T-cell (primary cell): ENCODE data around the gene LOXL4. TPM values are rescaled to one million over a fixed set of nuclear protein-coding genes. Genes with fewer than 3 reads are reported as not detected.

Source experiments
- ATAC-seq, 4 experiments: fragments of 200-7000 bp in 3 of 4; fragments of 150-1000 bp in 1 of 4; cut with Tn5 transposase; replicated peaks in 1 of 4; 1 replicate in 3 of 4; 2 replicates in 1 of 4; pipeline ENCODE4 v1.10.0; 2021; ENCODE audit warnings: moderate library complexity in 3 of 4, mild to moderate bottlenecking in 2 of 4, moderate number of reproducible peaks in 1 of 4
- CTCF ChIA-PET, 2 donors: fragments of 300-600 bp; sonication (Branson Sonifier 250); formaldehyde crosslinking; loops; one replicate each; lab custom pipeline; 2022; ENCODE audit warnings: antibody characterized with exemption in 2 of 2; lab: Charles Lee
- POLR2A ChIA-PET, 2 donors: fragments of 300-600 bp; sonication (Branson Sonifier 250); formaldehyde crosslinking; loops; one replicate each; lab custom pipeline; 2022; ENCODE audit warnings: antibody characterized with exemption in 2 of 2; lab: Charles Lee
- DNase-seq, 35 experiments: peaks; one replicate each; pipeline versions ENCODE4 v3.0.0 to v3.0.0-alpha.2; 2013 to 2023
- H3K27ac ChIP-seq: one replicate; pipeline ENCODE4 v1.5.1; 2013; ENCODE audit warnings: low read length
- H3K27me3 ChIP-seq, 2 experiments: replicated peaks in 1 of 2; 1 replicate in 1 of 2; 2 replicates in 1 of 2; pipeline versions ENCODE4 v1.6.1 to v1.7.0; 2013; ENCODE audit warnings: low read length in 1 of 2, mixed read lengths in 1 of 2; ENCODE audit not compliant: control insufficient read depth in 2 of 2, insufficient read depth in 2 of 2; ENCODE audit errors: extremely low read depth in 1 of 2
- H3K36me3 ChIP-seq, 2 donors: 1 replicate in 1 of 2; 2 replicates in 1 of 2; pipeline versions ENCODE4 v1.6.1 to v1.7.0; 2013; ENCODE audit warnings: low read length in 1 of 2; ENCODE audit not compliant: control insufficient read depth in 2 of 2, insufficient read depth in 1 of 2; ENCODE audit errors: extremely low read depth in 1 of 2
- H3K4me1 ChIP-seq, 2 experiments: 1 replicate in 1 of 2; 2 replicates in 1 of 2; pipeline versions ENCODE4 v1.6.1 to v1.7.0; 2013; ENCODE audit warnings: low read length in 2 of 2, mixed read lengths in 1 of 2; ENCODE audit not compliant: insufficient read depth in 2 of 2, control insufficient read depth in 1 of 2; ENCODE audit errors: extremely low read depth in 1 of 2
- H3K4me3 ChIP-seq, 2 donors: 1 replicate in 1 of 2; 2 replicates in 1 of 2; pipeline versions ENCODE4 v1.5.1 to v1.7.0; 2013; ENCODE audit warnings: mild to moderate bottlenecking in 2 of 2, low read length in 1 of 2, moderate library complexity in 1 of 2; ENCODE audit not compliant: control insufficient read depth in 1 of 2; ENCODE audit errors: extremely low read depth in 1 of 2
- H3K9me3 ChIP-seq: 2 replicates; pipeline ENCODE4 v1.7.0; 2013
- H3K27ac Mint-ChIP-seq, 2 donors: one replicate each; pipeline ENCODE4 v1.8.0; 2020 to 2021; ENCODE audit warnings: mild to moderate bottlenecking in 2 of 2, mixed read lengths in 2 of 2
- H3K27me3 Mint-ChIP-seq, 2 donors: one replicate each; pipeline ENCODE4 v1.8.0; 2021 to 2022; ENCODE audit warnings: mixed read lengths in 2 of 2
- H3K36me3 Mint-ChIP-seq: one replicate; pipeline ENCODE4 v1.8.0; 2021; ENCODE audit warnings: mixed read lengths
- H3K4me1 Mint-ChIP-seq, 3 donors: one replicate each; pipeline ENCODE4 v1.8.0; 2020 to 2022; ENCODE audit warnings: mixed read lengths in 3 of 3, mild to moderate bottlenecking in 1 of 3
- H3K4me3 Mint-ChIP-seq, 3 donors: one replicate each; pipeline ENCODE4 v1.8.0; 2020 to 2022; ENCODE audit warnings: mild to moderate bottlenecking in 3 of 3, mixed read lengths in 3 of 3, moderate library complexity in 3 of 3
- H3K9me3 Mint-ChIP-seq, 3 donors: one replicate each; pipeline ENCODE4 v1.8.0; 2020 to 2022; ENCODE audit warnings: mixed read lengths in 3 of 3
- WGBS: methylation state at CpG from one replicate; pipeline ENCODE4 v1.1.5; 2013; ENCODE audit warnings: missing lambda C conversion rate; ENCODE audit not compliant: insufficient coverage; 5-methylcytosine and 5-hydroxymethylcytosine counted together
- total RNA-seq, 35 experiments: library from RNA in 6 of 35; stranded (reverse) in 6 of 35; fragments of 120-200 nt in 1 of 35; gene quantifications; one replicate each; pipeline versions ENCODE4 v1.2.1 to v1.2.4 and lab custom pipeline; 2013 to 2026

The LOXL4 gene
- total RNA-seq, 5 donors from 2014 or later (not counting 1 experiment from before 2014, with no cell fraction given), result 0.09 TPM; not detected in 4

DNA sequence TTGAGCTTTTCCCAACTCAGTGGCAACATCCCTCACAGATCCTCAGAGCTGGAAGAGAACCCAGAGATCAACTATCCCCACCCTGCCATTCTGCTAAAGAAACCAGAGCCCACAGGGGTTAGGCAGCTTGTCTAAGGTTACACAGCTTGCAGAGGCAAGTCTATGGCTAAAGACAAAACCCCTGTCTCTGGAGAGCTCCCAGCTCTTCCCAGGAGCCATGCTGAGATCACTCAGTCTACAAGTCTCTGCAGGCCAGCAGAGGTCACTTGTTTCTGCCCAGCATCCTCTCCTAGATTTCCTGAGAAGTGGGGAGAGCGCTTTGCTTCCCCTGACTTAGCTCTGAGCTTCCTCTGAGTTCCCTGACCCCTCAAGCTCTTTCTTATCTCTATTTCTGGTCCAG, 28.5 kb upstream of the LOXL4 start:
- no peaks in the 10 kb centered on the region for H3K9me3 ChIP-seq
- Mint-ChIP-seq H3K9me3 (no peaks in the 10 kb centered on the region), H3K4me3 (no peak overlapping the region), H3K4me1 (peaks cover 0 to 1% (median 0%) of the 10 kb centered on the region in 3 donors), H3K27me3 (peaks cover 43 to 47% of the 10 kb centered on the region in 2 donors), H3K36me3 (no peaks in the 10 kb centered on the region), H3K27ac (peak overlapping the region in 1 of 2 donors; percentile 37)
- no peaks in the 10 kb centered on the region for H3K36me3 ChIP-seq
- peaks cover 3 to 36% of the 10 kb centered on the region in 2 experiments for H3K27me3 ChIP-seq
- no peak overlapping the region for H3K4me3 ChIP-seq
- no peak for ATAC-seq
- DNase-seq, result no peak
- POLR2A ChIA-PET, result no interaction called here
- H3K27ac ChIP-seq, result no peak overlapping the region
- peaks cover 0 to 4% of the 10 kb centered on the region in 2 experiments for H3K4me1 ChIP-seq
- CTCF ChIA-PET, result no interaction called here
- 100% methylated on average over 1 of the region's 1 CpG for WGBS

DNA sequence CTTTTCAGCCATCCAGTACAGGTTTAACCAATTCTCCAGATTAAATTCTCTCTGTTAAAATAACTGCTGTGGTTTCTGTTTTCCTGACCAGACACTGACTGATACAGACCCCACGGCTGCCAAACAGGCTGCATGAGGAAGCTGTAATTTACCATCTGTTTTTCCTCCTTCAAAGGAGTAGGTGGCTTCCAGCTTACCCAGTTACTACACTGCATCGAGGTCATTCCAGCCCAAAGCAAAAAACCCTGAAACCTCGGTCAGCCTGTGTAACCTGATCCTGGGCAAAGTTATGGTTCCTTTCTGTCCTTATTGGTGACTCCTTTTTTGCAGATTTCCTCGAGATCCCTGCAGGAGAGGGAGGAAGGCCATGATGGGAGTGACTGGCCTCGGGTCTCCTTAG, 27.9 kb upstream of the LOXL4 start:
- DNase-seq, result no peak
- H3K27me3 Mint-ChIP-seq, result peaks cover 42 to 43% of the 10 kb centered on the region in 2 donors
- Histone ChIP-seq H3K27me3 (peaks cover 0 to 36% of the 10 kb centered on the region in 2 experiments), H3K27ac (no peak overlapping the region), H3K4me3 (no peak overlapping the region), H3K9me3 (no peaks in the 10 kb centered on the region), H3K36me3 (no peaks in the 10 kb centered on the region), H3K4me1 (peaks cover 0 to 4% of the 10 kb centered on the region in 2 experiments)
- WGBS, result no CpG with 5 or more reads among the region's 5 CpGs
- ATAC-seq, result no peak
- POLR2A ChIA-PET, result no interaction called here
- no peak overlapping the region for H3K4me3 Mint-ChIP-seq
- CTCF ChIA-PET, result no interaction called here
- H3K9me3 Mint-ChIP-seq, result no peaks in the 10 kb centered on the region
- H3K4me1 Mint-ChIP-seq, result peaks cover 0 to 1% (median 0%) of the 10 kb centered on the region in 3 donors
- H3K27ac Mint-ChIP-seq, result no peak overlapping the region
- H3K36me3 Mint-ChIP-seq, result no peaks in the 10 kb centered on the region

- 54% methylated on average over 4 of the region's 4 CpGs for WGBS
- no peaks in the 10 kb centered on the region for H3K9me3 Mint-ChIP-seq
- H3K36me3 Mint-ChIP-seq, result no peaks in the 10 kb centered on the region
- H3K27me3 Mint-ChIP-seq, result peaks cover 38 to 39% of the 10 kb centered on the region in 2 donors
- peaks cover 0 to 1% (median 0%) of the 10 kb centered on the region in 3 donors for H3K4me1 Mint-ChIP-seq
- peaks cover 0 to 4% of the 10 kb centered on the region in 2 experiments for H3K4me1 ChIP-seq
- DNase-seq, result no peak
- CTCF ChIA-PET, result no interaction called here
- H3K36me3 ChIP-seq, result no peaks in the 10 kb centered on the region
- H3K27me3 ChIP-seq, result peaks cover 0 to 35% of the 10 kb centered on the region in 2 experiments
- no peak overlapping the region for H3K27ac Mint-ChIP-seq
- no peak overlapping the region for H3K4me3 ChIP-seq
- no peak overlapping the region for H3K27ac ChIP-seq
- H3K4me3 Mint-ChIP-seq, result no peak overlapping the region
- POLR2A ChIA-PET, result no interaction called here
- no peak for ATAC-seq
- no peaks in the 10 kb centered on the region for H3K9me3 ChIP-seq
These were observed 27.4 kb upstream of the LOXL4 start for GRCh38 chr10:98295401-98295811.

- H3K27ac ChIP-seq, result no peak overlapping the region
- peaks cover 0 to 4% of the 10 kb centered on the region in 2 experiments for H3K4me1 ChIP-seq
- H3K36me3 Mint-ChIP-seq, result no peaks in the 10 kb centered on the region
- peaks cover 0 to 40% of the 10 kb centered on the region in 2 experiments for H3K27me3 ChIP-seq
- WGBS, result 94% methylated on average over 3 of the region's 3 CpGs
- H3K27me3 Mint-ChIP-seq, result peaks cover 34 to 35% of the 10 kb centered on the region in 2 donors
- H3K4me1 Mint-ChIP-seq, result peaks cover 0 to 1% (median 0%) of the 10 kb centered on the region in 3 donors
- no peak overlapping the region for H3K4me3 Mint-ChIP-seq
- ATAC-seq (no peak), DNase-seq (no peak)
- H3K27ac Mint-ChIP-seq, result no peak overlapping the region
- no peaks in the 10 kb centered on the region for H3K36me3 ChIP-seq
- H3K9me3 Mint-ChIP-seq, result no peaks in the 10 kb centered on the region
- ChIA-PET CTCF (no interaction called here), POLR2A (no interaction called here)
- no peaks in the 10 kb centered on the region for H3K9me3 ChIP-seq
- no peak overlapping the region for H3K4me3 ChIP-seq
These were observed 26.3 kb upstream of the LOXL4 start for GRCh38 chr10:98294270-98294627.

- Mint-ChIP-seq H3K4me1 (peaks cover 0 to 1% (median 0%) of the 10 kb centered on the region in 3 donors), H3K27me3 (peaks cover 30 to 33% of the 10 kb centered on the region in 2 donors), H3K27ac (no peak overlapping the region), H3K36me3 (no peaks in the 10 kb centered on the region), H3K9me3 (no peaks in the 10 kb centered on the region), H3K4me3 (no peak overlapping the region)
- no peaks in the 10 kb centered on the region for H3K36me3 ChIP-seq
- peaks cover 0 to 40% of the 10 kb centered on the region in 2 experiments for H3K27me3 ChIP-seq
- ATAC-seq, result no peak
- WGBS, result 61% methylated on average over 6 of the region's 8 CpGs
- no peak for DNase-seq
- no peak overlapping the region for H3K27ac ChIP-seq
- ChIA-PET CTCF (interaction anchor here in 1 of 2 donors (0.5 kb wide), 1 partner anchor 208 kb away, joined by 3 read pairs; no protein-coding TSS in a partner anchor), POLR2A (interaction anchor here in 1 of 2 donors (0.6 kb wide), 1 partner anchor 105 kb away, joined by 3 read pairs; no protein-coding TSS in a partner anchor)
- no peak overlapping the region for H3K4me3 ChIP-seq
- H3K9me3 ChIP-seq, result no peaks in the 10 kb centered on the region
- peaks cover 0 to 4% of the 10 kb centered on the region in 2 experiments for H3K4me1 ChIP-seq
These were observed 25.7 kb upstream of the LOXL4 start for GRCh38 chr10:98293550-98294269.

- ChIA-PET POLR2A (no interaction called here), CTCF (interaction anchor here in 1 of 2 donors (1.6 kb wide), 1 partner anchor 19 kb away, joined by 4 read pairs; no protein-coding TSS in a partner anchor)
- no peaks in the 10 kb centered on the region for H3K36me3 Mint-ChIP-seq
- Histone ChIP-seq H3K36me3 (no peaks in the 10 kb centered on the region), H3K4me1 (peaks cover 0 to 4% of the 10 kb centered on the region in 2 experiments), H3K27ac (no peak overlapping the region), H3K9me3 (no peaks in the 10 kb centered on the region), H3K27me3 (peaks cover 0 to 40% of the 10 kb centered on the region in 2 experiments), H3K4me3 (no peak overlapping the region)
- H3K27ac Mint-ChIP-seq, result no peak overlapping the region
- DNase-seq (no peak), ATAC-seq (no peak)
- H3K4me3 Mint-ChIP-seq, result no peak overlapping the region
- no peaks in the 10 kb centered on the region for H3K9me3 Mint-ChIP-seq
- 80% methylated on average over 2 of the region's 4 CpGs for WGBS
- H3K4me1 Mint-ChIP-seq, result peaks cover 0 to 1% (median 0%) of the 10 kb centered on the region in 3 donors
- peaks cover 26 to 28% of the 10 kb centered on the region in 2 donors for H3K27me3 Mint-ChIP-seq
These were observed 25.0 kb upstream of the LOXL4 start for GRCh38 chr10:98292971-98293370.
